GM18951 (cell line): ENCODE data around the gene MAFF.

Experiments used
- POLR2A ChIP-seq: IDR thresholded peaks from 4 replicates; pipeline ENCODE4 v1.6.1; 2011; ENCODE audit warnings: mild to moderate bottlenecking; ENCODE audit not compliant: insufficient read length, insufficient read depth; ENCODE audit errors: extremely low read depth
- in situ Hi-C: fragments of 300-500 bp; cut with MboI; formaldehyde crosslinking; loops from one replicate; pipeline ENCODE4 v1.12.0; 2022; ENCODE audit warnings: low sequenced_read_pairs, mixed read lengths, inconsistent platforms; ENCODE audit not compliant: unreplicated experiment

Gene MAFF

GRCh38 chr22:38215156-38216038 lies 13.6 kb downstream of the MAFF start:
- TF ChIP-seq POLR2A, result no peak
- in situ Hi-C loops, result no loop called here

GRCh38 chr22:38218661-38219622 lies 17.1 kb downstream of the MAFF start:
- in situ Hi-C loops, result no loop called here

GRCh38 chr22:38219632-38220031 lies 17.8 kb downstream of the MAFF start:
- TF ChIP-seq POLR2A, result no peak
- in situ Hi-C loops, result no loop called here

More at GRCh38 chr22:38218661-38219622, 17.1 kb downstream of the MAFF start:
- no peak for TF ChIP-seq POLR2A

- no peak for TF ChIP-seq POLR2A
- in situ Hi-C loops, result no loop called here
Observed at GRCh38 chr22:38220163-38220562, 18.4 kb downstream of the MAFF start.

GRCh38 chr22:38220653-38221386 lies 19.0 kb downstream of the MAFF start:
- in situ Hi-C loops, result no loop called here

GRCh38 chr22:38221407-38221806 lies 19.6 kb downstream of the MAFF start:
- TF ChIP-seq POLR2A, result no peak
- in situ Hi-C loops, result no loop called here

More at GRCh38 chr22:38220653-38221386, 19.0 kb downstream of the MAFF start:
- TF ChIP-seq POLR2A, result no peak

- TF ChIP-seq POLR2A, result no peak
- in situ Hi-C loops, result no loop called here
Observed at GRCh38 chr22:38221908-38222796, 20.4 kb downstream of the MAFF start.

GRCh38 chr22:38222797-38223119 lies 21.0 kb downstream of the MAFF start:
- in situ Hi-C loops, result no loop called here
- no peak for TF ChIP-seq POLR2A

GRCh38 chr22:38223289-38223960 lies 21.6 kb downstream of the MAFF start:
- in situ Hi-C loops, result no loop called here
- no peak for TF ChIP-seq POLR2A

GRCh38 chr22:38226853-38227649 lies 25.3 kb downstream of the MAFF start:
- in situ Hi-C loops, result no loop called here
- no peak for TF ChIP-seq POLR2A
